ENCODE measurements around the gene TTLL5.

Gene TTLL5

GRCh38 chr14:75720842-75721498 lies 59.9 kb downstream of the TTLL5 start:
- no peak overlapping the region for H3K4ac ChIP-seq (ENCODE audit: low read length)
- no peak overlapping the region for H2AFZ ChIP-seq (ENCODE audit: low read length)
- H2AK5ac ChIP-seq (ENCODE audit: low read depth, low read length) = no peak overlapping the region
- no peaks in the 10 kb centered on the region for H3K27me3 ChIP-seq (ENCODE audit: control insufficient read depth in 3 of 3, insufficient read depth in 3 of 3, low read depth in 1 of 3, low read length in 3 of 3)
- H3K4me2 ChIP-seq (ENCODE audit: insufficient read depth, low read length, poor library complexity, severe bottlenecking) = no peak overlapping the region
- no peak overlapping the region for H3K23ac ChIP-seq (ENCODE audit: low read depth, low read length, poor library complexity)
- no peak overlapping the region for H2BK5ac ChIP-seq (ENCODE audit: low read length)
- no peaks in the 10 kb centered on the region for H3K79me1 ChIP-seq (ENCODE audit: low read depth, low read length)
- no peak overlapping the region for H3K18ac ChIP-seq (ENCODE audit: low read length)
- no peak for DNase-seq (ENCODE audit: low spot score)
- WGBS, 2 donors (ENCODE audit: extremely low coverage in 2 of 2, insufficient read length in 2 of 2, insufficient replicate concordance in 1 of 2) = no CpG with 5 or more reads among the region's 4 CpGs
- peaks cover 0 to 1% of the 10 kb centered on the region in 2 donors for H3K4me1 ChIP-seq (ENCODE audit: control insufficient read depth in 2 of 2, insufficient read depth in 1 of 2, low read depth in 1 of 2, low read length in 2 of 2)
- no peak overlapping the region for H3K14ac ChIP-seq (ENCODE audit: low read length)
- H3K27ac ChIP-seq (replicated peaks; ENCODE audit: low read length) = no peak overlapping the region
- peaks cover 0 to 2% of the 10 kb centered on the region in 2 donors for H3K9me3 ChIP-seq (replicated peaks in 1 of 2; ENCODE audit: control insufficient read depth in 2 of 2, insufficient read depth in 1 of 2, low read depth in 1 of 2, low read length in 2 of 2)
- H4K91ac ChIP-seq (ENCODE audit: low read depth, low read length, poor library complexity) = no peak overlapping the region
- H3K4me3 ChIP-seq (ENCODE audit: low read length in 2 of 2) = no peak overlapping the region
- H2BK12ac ChIP-seq (ENCODE audit: low read length) = no peak overlapping the region
- H2BK120ac ChIP-seq (ENCODE audit: low read depth, low read length) = no peak overlapping the region
- H3K9ac ChIP-seq (ENCODE audit: low read depth, low read length, poor library complexity) = no peak overlapping the region
- H2BK15ac ChIP-seq (ENCODE audit: low read length) = no peak overlapping the region
- H3K36me3 ChIP-seq (replicated peaks in 1 of 2; ENCODE audit: control insufficient read depth in 2 of 2, insufficient read depth in 2 of 2, low read length in 2 of 2) = peaks cover 19 to 78% of the 10 kb centered on the region in 2 donors
- H4K8ac ChIP-seq (ENCODE audit: low read depth, low read length) = no peak overlapping the region

GRCh38 chr14:75723716-75724115 lies 62.7 kb downstream of the TTLL5 start:
- no peak overlapping the region for H3K4ac ChIP-seq (ENCODE audit: low read length)
- no peak overlapping the region for H4K8ac ChIP-seq (ENCODE audit: low read depth, low read length)
- no peak overlapping the region for H3K14ac ChIP-seq (ENCODE audit: low read length)
- H3K4me1 ChIP-seq (ENCODE audit: control insufficient read depth in 2 of 2, insufficient read depth in 1 of 2, low read depth in 1 of 2, low read length in 2 of 2) = no peaks in the 10 kb centered on the region
- H2AK5ac ChIP-seq (ENCODE audit: low read depth, low read length) = no peak overlapping the region
- H2BK15ac ChIP-seq (ENCODE audit: low read length) = no peak overlapping the region
- H2AFZ ChIP-seq (ENCODE audit: low read length) = no peak overlapping the region
- no peak overlapping the region for H3K18ac ChIP-seq (ENCODE audit: low read length)
- no CpG with 5 or more reads among the region's 1 CpG for WGBS, 2 donors (ENCODE audit: extremely low coverage in 2 of 2, insufficient read length in 2 of 2, insufficient replicate concordance in 1 of 2)
- H3K27me3 ChIP-seq (ENCODE audit: control insufficient read depth in 3 of 3, insufficient read depth in 3 of 3, low read depth in 1 of 3, low read length in 3 of 3) = no peaks in the 10 kb centered on the region
- no peak overlapping the region for H4K91ac ChIP-seq (ENCODE audit: low read depth, low read length, poor library complexity)
- H3K36me3 ChIP-seq (replicated peaks in 1 of 2; ENCODE audit: control insufficient read depth in 2 of 2, insufficient read depth in 2 of 2, low read length in 2 of 2) = peaks cover 16 to 81% of the 10 kb centered on the region in 2 donors
- no peak for DNase-seq (ENCODE audit: low spot score)
- no peak overlapping the region for H3K9ac ChIP-seq (ENCODE audit: low read depth, low read length, poor library complexity)
- H3K9me3 ChIP-seq (replicated peaks in 1 of 2; ENCODE audit: control insufficient read depth in 2 of 2, insufficient read depth in 1 of 2, low read depth in 1 of 2, low read length in 2 of 2) = peaks cover 6 to 17% of the 10 kb centered on the region in 2 donors
- no peak overlapping the region for H3K23ac ChIP-seq (ENCODE audit: low read depth, low read length, poor library complexity)
- H3K4me2 ChIP-seq (ENCODE audit: insufficient read depth, low read length, poor library complexity, severe bottlenecking) = no peak overlapping the region
- no peak overlapping the region for H2BK5ac ChIP-seq (ENCODE audit: low read length)
- no peaks in the 10 kb centered on the region for H3K79me1 ChIP-seq (ENCODE audit: low read depth, low read length)
- H3K27ac ChIP-seq (replicated peaks; ENCODE audit: low read length) = no peak overlapping the region
- H2BK12ac ChIP-seq (ENCODE audit: low read length) = no peak overlapping the region
- H3K4me3 ChIP-seq (ENCODE audit: low read length in 2 of 2) = no peak overlapping the region
- H2BK120ac ChIP-seq (ENCODE audit: low read depth, low read length) = no peak overlapping the region

- H2BK15ac ChIP-seq (ENCODE audit: low read length) = no peak overlapping the region
- no peaks in the 10 kb centered on the region for H3K27me3 ChIP-seq (ENCODE audit: control insufficient read depth in 3 of 3, insufficient read depth in 3 of 3, low read depth in 1 of 3, low read length in 3 of 3)
- H4K8ac ChIP-seq (ENCODE audit: low read depth, low read length) = no peak overlapping the region
- no peak overlapping the region for H2BK12ac ChIP-seq (ENCODE audit: low read length)
- H3K14ac ChIP-seq (ENCODE audit: low read length) = no peak overlapping the region
- no peak overlapping the region for H3K4me3 ChIP-seq (ENCODE audit: low read length in 2 of 2)
- no peak overlapping the region for H4K91ac ChIP-seq (ENCODE audit: low read depth, low read length, poor library complexity)
- WGBS, 2 donors (ENCODE audit: extremely low coverage in 2 of 2, insufficient read length in 2 of 2, insufficient replicate concordance in 1 of 2) = no CpG with 5 or more reads among the region's 6 CpGs
- H3K9ac ChIP-seq (ENCODE audit: low read depth, low read length, poor library complexity) = no peak overlapping the region
- H3K27ac ChIP-seq (replicated peaks; ENCODE audit: low read length) = no peak overlapping the region
- peaks cover 16 to 81% of the 10 kb centered on the region in 2 donors for H3K36me3 ChIP-seq (replicated peaks in 1 of 2; ENCODE audit: control insufficient read depth in 2 of 2, insufficient read depth in 2 of 2, low read length in 2 of 2)
- H2BK120ac ChIP-seq (ENCODE audit: low read depth, low read length) = no peak overlapping the region
- H3K4ac ChIP-seq (ENCODE audit: low read length) = no peak overlapping the region
- H3K18ac ChIP-seq (ENCODE audit: low read length) = no peak overlapping the region
- peaks cover 6 to 17% of the 10 kb centered on the region in 2 donors for H3K9me3 ChIP-seq (replicated peaks in 1 of 2; ENCODE audit: control insufficient read depth in 2 of 2, insufficient read depth in 1 of 2, low read depth in 1 of 2, low read length in 2 of 2)
- H2AK5ac ChIP-seq (ENCODE audit: low read depth, low read length) = no peak overlapping the region
- no peaks in the 10 kb centered on the region for H3K79me1 ChIP-seq (ENCODE audit: low read depth, low read length)
- H2BK5ac ChIP-seq (ENCODE audit: low read length) = no peak overlapping the region
- H3K4me2 ChIP-seq (ENCODE audit: insufficient read depth, low read length, poor library complexity, severe bottlenecking) = no peak overlapping the region
- no peak overlapping the region for H3K23ac ChIP-seq (ENCODE audit: low read depth, low read length, poor library complexity)
- no peaks in the 10 kb centered on the region for H3K4me1 ChIP-seq (ENCODE audit: control insufficient read depth in 2 of 2, insufficient read depth in 1 of 2, low read depth in 1 of 2, low read length in 2 of 2)
- DNase-seq (ENCODE audit: low spot score) = no peak
- H2AFZ ChIP-seq (ENCODE audit: low read length) = no peak overlapping the region
Measured at GRCh38 chr14:75724414-75725204, 63.6 kb downstream of the TTLL5 start.

- Histone ChIP-seq H3K4me1 (ENCODE audit: control insufficient read depth in 2 of 2, insufficient read depth in 1 of 2, low read depth in 1 of 2, low read length in 2 of 2) (no peaks in the 10 kb centered on the region), H3K36me3 (replicated peaks in 1 of 2; ENCODE audit: control insufficient read depth in 2 of 2, insufficient read depth in 2 of 2, low read length in 2 of 2) (peaks cover 16 to 80% of the 10 kb centered on the region in 2 donors), H3K4ac (ENCODE audit: low read length) (no peak overlapping the region), H3K27ac (replicated peaks; ENCODE audit: low read length) (no peak overlapping the region), H3K79me1 (ENCODE audit: low read depth, low read length) (no peaks in the 10 kb centered on the region), H2AFZ (ENCODE audit: low read length) (no peak overlapping the region), H3K18ac (ENCODE audit: low read length) (no peak overlapping the region), H3K14ac (ENCODE audit: low read length) (no peak overlapping the region), H3K9ac (ENCODE audit: low read depth, low read length, poor library complexity) (no peak overlapping the region), H3K4me3 (ENCODE audit: low read length in 2 of 2) (no peak overlapping the region), H2BK5ac (ENCODE audit: low read length) (no peak overlapping the region), H3K4me2 (ENCODE audit: insufficient read depth, low read length, poor library complexity, severe bottlenecking) (no peak overlapping the region), H2BK12ac (ENCODE audit: low read length) (no peak overlapping the region), H4K8ac (ENCODE audit: low read depth, low read length) (no peak overlapping the region), H3K9me3 (replicated peaks in 1 of 2; ENCODE audit: control insufficient read depth in 2 of 2, insufficient read depth in 1 of 2, low read depth in 1 of 2, low read length in 2 of 2) (peaks cover 6 to 17% of the 10 kb centered on the region in 2 donors), H2BK15ac (ENCODE audit: low read length) (no peak overlapping the region), H4K91ac (ENCODE audit: low read depth, low read length, poor library complexity) (no peak overlapping the region), H2AK5ac (ENCODE audit: low read depth, low read length) (no peak overlapping the region), H3K27me3 (ENCODE audit: control insufficient read depth in 3 of 3, insufficient read depth in 3 of 3, low read depth in 1 of 3, low read length in 3 of 3) (no peaks in the 10 kb centered on the region), H2BK120ac (ENCODE audit: low read depth, low read length) (no peak overlapping the region), H3K23ac (ENCODE audit: low read depth, low read length, poor library complexity) (no peak overlapping the region)
- no CpG with 5 or more reads among the region's 3 CpGs for WGBS, 2 donors (ENCODE audit: extremely low coverage in 2 of 2, insufficient read length in 2 of 2, insufficient replicate concordance in 1 of 2)
- DNase-seq (ENCODE audit: low spot score) = no peak
Measured at GRCh38 chr14:75725481-75725880, 64.4 kb downstream of the TTLL5 start.

Measured in neuronal stem cell (in vitro differentiated cells).